BE2C (cell line): ENCODE results near the gene PIGS.
A peak's percentile ranks its signal among the peaks of the same experiment; 100 is the strongest.
"Not testable (repeated sequence)": the region's sequence is repeated elsewhere in the genome, so short reads cannot be mapped to it uniquely, and the experiment has no call there.

ENCODE experiments used
- DNase-seq: peaks from one replicate; pipeline ENCODE4 v3.0.0-alpha.2; 2020
- H3K27me3 ChIP-seq: fragments of 250-450 bp; sonication (Bioruptor Pico); 2 replicates; pipeline ENCODE4 v1.5.1; 2020; ENCODE audit warnings: mild to moderate bottlenecking
- H3K36me3 ChIP-seq: fragments of 250-450 bp; sonication (Bioruptor Pico); 2 replicates; pipeline ENCODE4 v1.5.1; 2020; ENCODE audit warnings: mild to moderate bottlenecking
- H3K4me1 ChIP-seq: fragments of 250-450 bp; sonication (Bioruptor Pico); 2 replicates; pipeline ENCODE4 v1.5.1; 2020
- H3K4me3 ChIP-seq: 2 replicates; pipeline ENCODE4 v1.5.1; 2011; ENCODE audit warnings: low read depth, low read length
- H3K9me3 ChIP-seq: fragments of 250-450 bp; sonication (Bioruptor Pico); 2 replicates; pipeline ENCODE4 v1.5.1; 2020
- CTCF ChIP-seq: IDR thresholded peaks from 2 replicates; pipeline ENCODE4 v1.5.1; 2012; ENCODE audit warnings: mild to moderate bottlenecking, low read depth, low read length

PIGS gene

GRCh38 chr17:28580959-28581358 lies 9.6 kb upstream of the PIGS start:
- Histone ChIP-seq H3K4me1 (peaks cover 7% of the 10 kb centered on the region), H3K9me3 (no peaks in the 10 kb centered on the region), H3K27me3 (no peaks in the 10 kb centered on the region), H3K4me3 (no peak overlapping the region), H3K36me3 (peaks cover 37% of the 10 kb centered on the region)
- no peak for TF ChIP-seq CTCF
- DNase-seq: no peak

- DNase-seq: no peak
- Histone ChIP-seq H3K4me1 (peaks cover 12% of the 10 kb centered on the region), H3K9me3 (no peaks in the 10 kb centered on the region), H3K36me3 (peaks cover 27% of the 10 kb centered on the region), H3K27me3 (no peaks in the 10 kb centered on the region), H3K4me3 (no peak overlapping the region)
- no peak for TF ChIP-seq CTCF
Observed at GRCh38 chr17:28579526-28579925, 8.2 kb upstream of the PIGS start.

GRCh38 chr17:28578246-28579195 lies 7.2 kb upstream of the PIGS start:
- no peak for TF ChIP-seq CTCF
- peaks cover 18% of the 10 kb centered on the region for H3K36me3 ChIP-seq

GRCh38 chr17:28577466-28577824 lies 6.1 kb upstream of the PIGS start:
- Histone ChIP-seq H3K4me3 (no peak overlapping the region), H3K9me3 (no peaks in the 10 kb centered on the region), H3K4me1 (peaks cover 12% of the 10 kb centered on the region), H3K27me3 (no peaks in the 10 kb centered on the region), H3K36me3 (peaks cover 14% of the 10 kb centered on the region)
- TF ChIP-seq CTCF: no peak
- DNase-seq: no peak

More at GRCh38 chr17:28578246-28579195, 7.2 kb upstream of the PIGS start:
- Histone ChIP-seq H3K4me3 (no peak overlapping the region), H3K27me3 (no peaks in the 10 kb centered on the region), H3K4me1 (peaks cover 12% of the 10 kb centered on the region), H3K9me3 (no peaks in the 10 kb centered on the region)
- DNase-seq: no peak

- H3K27me3 ChIP-seq: no peaks in the 10 kb centered on the region
- DNase-seq: peak; percentile 96
- TF ChIP-seq CTCF: no peak
- H3K9me3 ChIP-seq: no peaks in the 10 kb centered on the region
- peaks cover 14% of the 10 kb centered on the region for H3K36me3 ChIP-seq
- peak within 1 kb of the TSS; percentile 48 for H3K4me3 ChIP-seq
- H3K4me1 ChIP-seq: peaks cover 12% of the 10 kb centered on the region
Observed at GRCh38 chr17:28576758-28577465, 5.6 kb upstream of the PIGS start, which contains the start of gene ALDOC. ALDOC (minus strand) TSS chr17:28576895; CDS start chr17:28575532, 1,363 bp downstream.

- Histone ChIP-seq H3K4me3 (peak overlapping the region; percentile 48), H3K36me3 (peaks cover 14% of the 10 kb centered on the region), H3K4me1 (peaks cover 12% of the 10 kb centered on the region)
- H3K9me3 ChIP-seq, H3K27me3 ChIP-seq, DNase-seq: not testable (repeated sequence)
Observed at GRCh38 chr17:28576016-28576415, 4.7 kb upstream of the PIGS start.
